ENCODE results near the gene ARMC6.

DNA sequence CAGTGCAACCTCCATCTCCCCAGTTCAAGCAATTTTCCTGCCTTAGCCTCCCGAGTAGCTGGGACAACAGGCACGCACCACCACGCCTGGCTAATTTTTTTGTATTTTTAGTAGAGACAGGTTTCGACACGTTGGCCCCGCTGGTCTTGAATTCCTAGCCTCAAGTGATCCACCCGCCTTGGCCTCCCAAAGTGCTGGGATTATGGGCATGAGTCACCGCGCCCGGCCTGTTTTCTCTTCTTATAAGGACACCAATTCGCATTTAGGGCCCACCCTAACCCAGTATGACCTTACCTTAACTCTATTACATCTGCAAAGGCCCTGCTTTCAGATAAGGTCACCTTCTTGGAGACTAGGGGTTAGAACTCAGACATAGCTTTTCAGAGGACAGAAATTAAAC is 69.8 kb downstream of the ARMC6 start:
- TF ChIP-seq, protein P1, sequence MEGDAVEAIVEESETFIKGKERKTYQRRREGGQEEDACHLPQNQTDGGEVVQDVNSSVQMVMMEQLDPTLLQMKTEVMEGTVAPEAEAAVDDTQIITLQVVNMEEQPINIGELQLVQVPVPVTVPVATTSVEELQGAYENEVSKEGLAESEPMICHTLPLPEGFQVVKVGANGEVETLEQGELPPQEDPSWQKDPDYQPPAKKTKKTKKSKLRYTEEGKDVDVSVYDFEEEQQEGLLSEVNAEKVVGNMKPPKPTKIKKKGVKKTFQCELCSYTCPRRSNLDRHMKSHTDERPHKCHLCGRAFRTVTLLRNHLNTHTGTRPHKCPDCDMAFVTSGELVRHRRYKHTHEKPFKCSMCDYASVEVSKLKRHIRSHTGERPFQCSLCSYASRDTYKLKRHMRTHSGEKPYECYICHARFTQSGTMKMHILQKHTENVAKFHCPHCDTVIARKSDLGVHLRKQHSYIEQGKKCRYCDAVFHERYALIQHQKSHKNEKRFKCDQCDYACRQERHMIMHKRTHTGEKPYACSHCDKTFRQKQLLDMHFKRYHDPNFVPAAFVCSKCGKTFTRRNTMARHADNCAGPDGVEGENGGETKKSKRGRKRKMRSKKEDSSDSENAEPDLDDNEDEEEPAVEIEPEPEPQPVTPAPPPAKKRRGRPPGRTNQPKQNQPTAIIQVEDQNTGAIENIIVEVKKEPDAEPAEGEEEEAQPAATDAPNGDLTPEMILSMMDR (conservative IDR thresholded peaks at IDR 0.05; ENCODE audit: low read length): no peak
- no peak for TF ChIP-seq EZH2phosphoT487 (IDR thresholded peaks at IDR 0.05; ENCODE audit: borderline replicate concordance, low read depth, low read length)

All from OCI-LY7 (cell line).